H9 (cell line): ENCODE measurements around the gene CAVIN2. TPM values are rescaled to one million over a fixed set of nuclear protein-coding genes. Genes with fewer than 3 reads are reported as not detected.

Source experiments
- DNase-seq: peaks from one replicate; pipeline ENCODE4 v3.0.0-alpha.2; 2017
- H2AFZ ChIP-seq: one replicate; pipeline ENCODE4 v1.6.1; 2013; ENCODE audit warnings: mild to moderate bottlenecking, low read length, control low read depth, moderate library complexity
- H2AK5ac ChIP-seq: 2 replicates; pipeline ENCODE4 v1.6.1; 2013; ENCODE audit warnings: low read length, control low read depth, mixed read lengths; ENCODE audit not compliant: insufficient read length
- H2BK120ac ChIP-seq: one replicate; pipeline ENCODE4 v1.6.1; 2013; ENCODE audit warnings: low read depth, mild to moderate bottlenecking, low read length, control low read depth, inconsistent platforms; ENCODE audit not compliant: poor library complexity, severe bottlenecking
- H2BK12ac ChIP-seq: 2 replicates; pipeline ENCODE4 v1.6.1; 2013; ENCODE audit warnings: low read length, control low read depth, mixed read lengths, low read depth; ENCODE audit not compliant: insufficient read length
- H2BK15ac ChIP-seq: 2 replicates; pipeline ENCODE4 v1.6.1; 2013; ENCODE audit warnings: low read depth, low read length, control low read depth
- H2BK20ac ChIP-seq: one replicate; pipeline ENCODE4 v1.6.1; 2013; ENCODE audit warnings: low read depth, mild to moderate bottlenecking, low read length, control low read depth, inconsistent platforms; ENCODE audit not compliant: poor library complexity, severe bottlenecking
- H2BK5ac ChIP-seq: 2 replicates; pipeline ENCODE4 v1.6.1; 2013; ENCODE audit warnings: low read length, control low read depth, mixed read lengths; ENCODE audit not compliant: insufficient read length
- H3K14ac ChIP-seq: 2 replicates; pipeline ENCODE4 v1.6.1; 2013; ENCODE audit warnings: low read length, control low read depth; ENCODE audit not compliant: insufficient read depth
- H3K18ac ChIP-seq: 2 replicates; pipeline ENCODE4 v1.6.1; 2013; ENCODE audit warnings: low read depth, mild to moderate bottlenecking, mixed read lengths, low read length, control low read depth; ENCODE audit not compliant: insufficient read length
- H3K23ac ChIP-seq: 2 replicates; pipeline ENCODE4 v1.6.1; 2013; ENCODE audit warnings: low read length, control low read depth, mixed read lengths, low read depth; ENCODE audit not compliant: insufficient read length
- H3K23me2 ChIP-seq: 2 replicates; pipeline ENCODE4 v1.6.1; 2013; ENCODE audit warnings: low read depth, mild to moderate bottlenecking, mixed read lengths, low read length, control low read depth; ENCODE audit not compliant: insufficient read length, poor library complexity, severe bottlenecking
- H3K27ac ChIP-seq: 2 replicates; pipeline ENCODE4 v1.5.1; 2013; ENCODE audit warnings: low read length, control low read depth, mixed read lengths, low read depth; ENCODE audit not compliant: insufficient read length
- H3K27me3 ChIP-seq: 2 replicates; pipeline ENCODE4 v1.6.1; 2013; ENCODE audit warnings: low read length, control low read depth, inconsistent platforms; ENCODE audit not compliant: insufficient read depth
- H3K4ac ChIP-seq: 2 replicates; pipeline ENCODE4 v1.6.1; 2013; ENCODE audit warnings: low read depth, mild to moderate bottlenecking, control low read depth, inconsistent platforms, low read length, moderate library complexity
- H3K4me1 ChIP-seq: 2 replicates; pipeline ENCODE4 v1.6.1; 2013; ENCODE audit warnings: low read length, control low read depth, inconsistent platforms; ENCODE audit not compliant: insufficient read depth
- H3K4me2 ChIP-seq: 2 replicates; pipeline ENCODE4 v1.6.1; 2013; ENCODE audit warnings: low read length, control low read depth, mixed read lengths; ENCODE audit not compliant: insufficient read length, insufficient read depth
- H3K56ac ChIP-seq: 2 replicates; pipeline ENCODE4 v1.6.1; 2013; ENCODE audit warnings: low read depth, mild to moderate bottlenecking, mixed read lengths, low read length, control low read depth; ENCODE audit not compliant: insufficient read length
- H3K79me1 ChIP-seq: 2 replicates; pipeline ENCODE4 v1.6.1; 2013; ENCODE audit warnings: low read depth, mild to moderate bottlenecking, moderate library complexity, low read length, control low read depth, inconsistent platforms; ENCODE audit not compliant: insufficient read depth, poor library complexity, severe bottlenecking
- H3K79me2 ChIP-seq: 2 replicates; pipeline ENCODE4 v1.6.1; 2013; ENCODE audit warnings: low read length, control low read depth, inconsistent platforms; ENCODE audit not compliant: insufficient read depth
- H3K9ac ChIP-seq: 2 replicates; pipeline ENCODE4 v1.6.1; 2013; ENCODE audit warnings: low read length, control low read depth, mixed read lengths; ENCODE audit not compliant: insufficient read length; ENCODE audit errors: extremely low read depth
- H3K9me3 ChIP-seq: one replicate; pipeline ENCODE4 v1.6.1; 2013; ENCODE audit warnings: low read depth, low read length, inconsistent platforms; ENCODE audit not compliant: control insufficient read depth
- H3T11ph ChIP-seq: one replicate; pipeline ENCODE4 v1.6.1; 2013; ENCODE audit warnings: mild to moderate bottlenecking, low read length, control low read depth, inconsistent platforms
- H4K20me1 ChIP-seq: one replicate; pipeline ENCODE4 v1.6.1; 2013; ENCODE audit not compliant: control insufficient read depth, insufficient read length, insufficient read depth
- H4K5ac ChIP-seq: 2 replicates; pipeline ENCODE4 v1.6.1; 2013; ENCODE audit warnings: low read depth, mild to moderate bottlenecking, mixed read lengths, low read length, control low read depth; ENCODE audit not compliant: insufficient read length
- H4K8ac ChIP-seq: replicated peaks from 2 replicates; pipeline ENCODE4 v1.6.1; 2013; ENCODE audit warnings: low read length, control low read depth, mixed read lengths, low read depth; ENCODE audit not compliant: insufficient read length
- H4K91ac ChIP-seq: 2 replicates; pipeline ENCODE4 v1.6.1; 2013; ENCODE audit warnings: low read depth, mild to moderate bottlenecking, moderate library complexity, mixed read lengths, low read length, control low read depth; ENCODE audit not compliant: insufficient read length
- H3K27ac Mint-ChIP-seq, 3 experiments: 2 replicates in 2 of 3; 3 replicates in 1 of 3; pipeline ENCODE4 v1.8.0; 2020 to 2021; ENCODE audit warnings: mixed read lengths in 3 of 3, mild to moderate bottlenecking in 1 of 3, moderate library complexity in 1 of 3
- H3K27me3 Mint-ChIP-seq: 2 replicates; pipeline ENCODE4 v1.8.0; 2021; ENCODE audit warnings: low read depth, mild to moderate bottlenecking, moderate library complexity, mixed read lengths
- H3K36me3 Mint-ChIP-seq, 3 experiments: 2 replicates in 2 of 3; 3 replicates in 1 of 3; pipeline ENCODE4 v1.8.0; 2020 to 2021; ENCODE audit warnings: low read depth in 3 of 3, mixed read lengths in 3 of 3; ENCODE audit not compliant: insufficient read depth in 1 of 3
- H3K4me1 Mint-ChIP-seq, 2 experiments: 2 replicates each; pipeline ENCODE4 v1.8.0; 2020; ENCODE audit warnings: mixed read lengths in 2 of 2
- H3K4me3 Mint-ChIP-seq, 2 experiments: 2 replicates in 1 of 2; 3 replicates in 1 of 2; pipeline ENCODE4 v1.8.0; 2020 to 2021; ENCODE audit warnings: mild to moderate bottlenecking in 2 of 2, mixed read lengths in 2 of 2, moderate library complexity in 1 of 2
- H3K9me3 Mint-ChIP-seq, 2 experiments: 2 replicates in 1 of 2; 3 replicates in 1 of 2; pipeline ENCODE4 v1.8.0; 2020; ENCODE audit warnings: mild to moderate bottlenecking in 2 of 2, mixed read lengths in 2 of 2, moderate library complexity in 1 of 2
- WGBS: extraction: QIAGEN DNeasy Blood & Tissue Kit; methylation state at CpG from one replicate; pipeline ENCODE4 v1.1.7; 2013; ENCODE audit warnings: missing lambda C conversion rate, low lambda C conversion rate, mixed read lengths; ENCODE audit not compliant: insufficient read length; ENCODE audit errors: extremely low coverage; 5-methylcytosine and 5-hydroxymethylcytosine counted together
- total RNA-seq: library from RNA; stranded (reverse); gene quantifications from 2 replicates; pipeline ENCODE4 v1.2.1, GENCODE V29; 2021
- TF ChIP-seq, protein P1 (sequence below): fragments of 200-600 bp; sonication (generic); conservative IDR thresholded peaks from 3 replicates; pipeline ENCODE4 v1.8.0; 2021; ENCODE audit warnings: antibody characterized with exemption, mild to moderate bottlenecking

The CAVIN2 gene
- total RNA-seq, 1 experiment from 2014 or later: not detected

- no peak overlapping the region for H2BK15ac ChIP-seq
- no peak overlapping the region for H3K23ac ChIP-seq
- H2AFZ ChIP-seq: no peak overlapping the region
- no CpG with 5 or more reads among the region's 8 CpGs for WGBS
- H2BK12ac ChIP-seq: no peak overlapping the region
- Mint-ChIP-seq H3K4me1 (no peaks in the 10 kb centered on the region), H3K27me3 (no peaks in the 10 kb centered on the region), H3K27ac (no peak overlapping the region), H3K9me3 (peaks cover 0 to 2% of the 10 kb centered on the region in 2 experiments; a peak in 1 of 5 replicates), H3K36me3 (no peaks in the 10 kb centered on the region), H3K4me3 (no peak overlapping the region)
- no peaks in the 10 kb centered on the region for H3K27me3 ChIP-seq
- H3K14ac ChIP-seq: no peak overlapping the region
- no peak overlapping the region for H2BK120ac ChIP-seq
- no peaks in the 10 kb centered on the region for H3K79me2 ChIP-seq
- H3K27ac ChIP-seq: no peak overlapping the region
- H3K4me2 ChIP-seq: no peak overlapping the region
- no peaks in the 10 kb centered on the region for H4K20me1 ChIP-seq
- no peaks in the 10 kb centered on the region for H3K9me3 ChIP-seq
- H3K23me2 ChIP-seq: no peaks in the 10 kb centered on the region
- no peak overlapping the region for H4K8ac ChIP-seq
- H3K79me1 ChIP-seq: no peaks in the 10 kb centered on the region
- TF ChIP-seq, protein P1, sequence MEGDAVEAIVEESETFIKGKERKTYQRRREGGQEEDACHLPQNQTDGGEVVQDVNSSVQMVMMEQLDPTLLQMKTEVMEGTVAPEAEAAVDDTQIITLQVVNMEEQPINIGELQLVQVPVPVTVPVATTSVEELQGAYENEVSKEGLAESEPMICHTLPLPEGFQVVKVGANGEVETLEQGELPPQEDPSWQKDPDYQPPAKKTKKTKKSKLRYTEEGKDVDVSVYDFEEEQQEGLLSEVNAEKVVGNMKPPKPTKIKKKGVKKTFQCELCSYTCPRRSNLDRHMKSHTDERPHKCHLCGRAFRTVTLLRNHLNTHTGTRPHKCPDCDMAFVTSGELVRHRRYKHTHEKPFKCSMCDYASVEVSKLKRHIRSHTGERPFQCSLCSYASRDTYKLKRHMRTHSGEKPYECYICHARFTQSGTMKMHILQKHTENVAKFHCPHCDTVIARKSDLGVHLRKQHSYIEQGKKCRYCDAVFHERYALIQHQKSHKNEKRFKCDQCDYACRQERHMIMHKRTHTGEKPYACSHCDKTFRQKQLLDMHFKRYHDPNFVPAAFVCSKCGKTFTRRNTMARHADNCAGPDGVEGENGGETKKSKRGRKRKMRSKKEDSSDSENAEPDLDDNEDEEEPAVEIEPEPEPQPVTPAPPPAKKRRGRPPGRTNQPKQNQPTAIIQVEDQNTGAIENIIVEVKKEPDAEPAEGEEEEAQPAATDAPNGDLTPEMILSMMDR: no peak
- no peak overlapping the region for H3K56ac ChIP-seq
- DNase-seq: no peak
- no peak overlapping the region for H3K9ac ChIP-seq
- H4K5ac ChIP-seq: no peak overlapping the region
- H3K4ac ChIP-seq: no peak overlapping the region
- H3T11ph ChIP-seq: no peak overlapping the region
- no peaks in the 10 kb centered on the region for H3K4me1 ChIP-seq
- no peak overlapping the region for H2BK20ac ChIP-seq
- no peak overlapping the region for H2AK5ac ChIP-seq
- no peak overlapping the region for H3K18ac ChIP-seq
- H4K91ac ChIP-seq: no peak overlapping the region
- H2BK5ac ChIP-seq: no peak overlapping the region
Observed at GRCh38 chr2:191813943-191814342, 32.9 kb downstream of the CAVIN2 start.
